KOPT-K1 (cell line): Measurements from ENCODE around the gene RGS6.
A peak's percentile ranks its signal among the peaks of the same experiment; 100 is the strongest.
"Not testable (repeated sequence)": the region's sequence is repeated elsewhere in the genome, so short reads cannot be mapped to it uniquely, and the experiment has no call there.

Experiments used
- H3K27ac ChIP-seq: fragments of 200-600 bp; sonication (generic); 2 replicates; pipeline ENCODE4 v1.5.1; 2016; ENCODE audit warnings: antibody characterized with exemption, mild to moderate bottlenecking, low read depth, low read length; ENCODE audit not compliant: poor library complexity, severe bottlenecking
- H3K36me3 ChIP-seq: fragments of 200-600 bp; sonication (generic); 2 replicates; pipeline ENCODE4 v1.5.1; 2017; ENCODE audit warnings: antibody characterized with exemption, mild to moderate bottlenecking, low read length, moderate library complexity; ENCODE audit not compliant: insufficient read depth
- H3K9me3 ChIP-seq: fragments of 200-600 bp; sonication (generic); 2 replicates; pipeline ENCODE4 v1.5.1; 2017; ENCODE audit warnings: antibody characterized with exemption, low read length, mild to moderate bottlenecking; ENCODE audit not compliant: insufficient read depth, poor library complexity, severe bottlenecking

The RGS6 gene

DNA sequence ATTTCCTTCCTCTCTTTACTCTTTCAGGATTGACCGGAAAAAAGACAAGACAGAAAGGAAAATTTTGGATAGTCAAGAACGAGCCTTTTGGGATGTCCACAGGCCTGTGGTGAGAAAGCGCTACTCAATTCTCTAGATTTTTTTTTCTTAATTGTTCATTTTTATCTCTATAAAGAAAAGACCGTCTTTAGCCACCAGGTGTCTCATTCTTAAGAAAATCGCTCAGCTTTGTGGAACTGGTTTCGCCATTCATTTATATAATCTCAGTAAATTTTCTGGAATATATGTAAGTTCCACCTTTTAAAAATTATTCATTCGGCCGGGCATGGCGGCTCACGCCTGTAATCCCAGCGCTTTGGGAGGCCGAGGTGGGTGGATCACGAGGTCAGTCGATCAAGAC is 540.6 kb downstream of the RGS6 start:
- H3K9me3 ChIP-seq = no peaks in the 10 kb centered on the region
- H3K27ac ChIP-seq = peak overlapping the region; percentile 100
- H3K36me3 ChIP-seq = no peaks in the 10 kb centered on the region

DNA sequence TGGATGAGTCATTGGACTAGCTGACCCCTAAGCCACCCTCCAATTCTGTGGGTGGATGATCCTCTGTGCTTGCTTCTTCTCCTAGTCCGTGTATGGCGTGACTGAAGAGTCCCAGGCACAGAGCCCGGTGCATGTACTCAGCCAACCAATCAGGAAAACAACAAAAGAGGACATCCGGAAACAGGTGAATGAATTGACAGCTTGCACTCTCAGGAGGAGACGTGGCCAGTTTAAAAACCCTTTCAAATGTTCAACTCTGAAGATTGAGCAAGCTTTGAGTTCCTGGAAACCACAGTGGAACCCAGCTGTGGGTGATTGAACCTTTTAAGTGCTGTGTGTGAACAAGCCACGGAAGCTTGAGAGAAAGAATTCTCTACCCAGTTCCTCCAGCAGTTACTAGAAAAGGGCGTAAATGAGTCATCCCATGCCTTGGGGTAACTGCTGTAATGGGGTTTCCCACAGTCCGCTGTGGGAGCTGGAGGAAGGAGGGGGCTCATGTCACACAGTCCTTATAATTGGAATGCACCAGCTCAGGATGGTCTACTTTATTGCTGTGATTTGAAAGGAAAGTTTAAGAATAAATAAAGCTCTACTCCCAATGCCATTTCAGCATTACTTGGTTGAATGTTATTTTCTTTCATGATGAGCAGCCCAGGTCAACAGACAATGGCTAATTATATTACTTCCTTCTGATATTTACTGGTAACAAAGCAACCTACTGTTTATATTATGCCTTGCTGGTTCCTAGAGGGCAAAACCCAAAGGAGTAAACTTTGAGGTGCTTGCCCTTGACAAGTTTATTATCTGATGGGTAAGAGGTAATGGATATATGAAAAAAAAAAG is 544.6 kb downstream of the RGS6 start:
- Histone ChIP-seq H3K36me3 (no peaks in the 10 kb centered on the region), H3K27ac (peak overlapping the region; percentile 100), H3K9me3 (no peaks in the 10 kb centered on the region)

DNA sequence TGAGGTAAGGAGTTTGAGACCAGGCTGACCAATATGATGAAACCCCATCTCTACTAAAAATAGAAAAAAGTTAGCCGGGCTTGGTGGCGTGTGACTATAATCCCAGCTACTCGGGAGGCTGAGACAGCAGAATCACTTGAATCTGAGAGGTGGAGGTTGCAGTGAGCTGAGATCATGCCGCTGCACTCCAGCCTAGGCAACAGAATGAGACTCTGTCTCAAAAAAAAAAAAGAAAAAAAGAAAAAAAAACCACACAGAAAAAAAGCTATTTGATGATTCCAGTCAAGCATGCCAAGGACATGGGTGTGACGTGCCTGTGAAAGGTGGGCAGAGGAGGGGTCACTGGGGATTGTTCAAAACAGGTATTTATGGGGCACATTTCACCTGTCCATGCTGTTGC is 545.3 kb downstream of the RGS6 start:
- peak overlapping the region; percentile 100 for H3K27ac ChIP-seq
- H3K9me3 ChIP-seq, H3K36me3 ChIP-seq: not testable (repeated sequence)

DNA sequence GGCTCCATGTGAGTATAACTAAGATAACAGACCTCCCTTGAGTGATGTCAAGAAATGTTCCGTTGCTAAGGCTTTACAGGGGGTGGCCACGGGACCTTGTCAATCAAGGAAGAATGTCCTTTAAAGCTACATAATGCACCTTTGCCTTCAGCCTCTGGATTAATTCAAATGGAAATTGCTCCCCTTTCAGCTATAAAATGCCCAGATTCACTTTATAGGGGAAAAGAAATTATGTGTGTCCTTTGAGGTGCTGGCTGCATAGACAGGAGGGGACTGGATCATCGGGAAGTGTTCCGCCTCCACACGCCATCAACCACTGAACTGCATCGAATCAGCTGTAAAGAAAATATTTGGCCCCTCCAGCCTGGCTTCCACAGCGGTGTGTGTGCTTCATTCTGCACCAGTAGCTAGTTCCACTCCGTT is 546.3 kb downstream of the RGS6 start:
- Histone ChIP-seq H3K27ac (peak overlapping the region; percentile 100), H3K9me3 (peaks cover 7% of the 10 kb centered on the region), H3K36me3 (no peaks in the 10 kb centered on the region)

DNA sequence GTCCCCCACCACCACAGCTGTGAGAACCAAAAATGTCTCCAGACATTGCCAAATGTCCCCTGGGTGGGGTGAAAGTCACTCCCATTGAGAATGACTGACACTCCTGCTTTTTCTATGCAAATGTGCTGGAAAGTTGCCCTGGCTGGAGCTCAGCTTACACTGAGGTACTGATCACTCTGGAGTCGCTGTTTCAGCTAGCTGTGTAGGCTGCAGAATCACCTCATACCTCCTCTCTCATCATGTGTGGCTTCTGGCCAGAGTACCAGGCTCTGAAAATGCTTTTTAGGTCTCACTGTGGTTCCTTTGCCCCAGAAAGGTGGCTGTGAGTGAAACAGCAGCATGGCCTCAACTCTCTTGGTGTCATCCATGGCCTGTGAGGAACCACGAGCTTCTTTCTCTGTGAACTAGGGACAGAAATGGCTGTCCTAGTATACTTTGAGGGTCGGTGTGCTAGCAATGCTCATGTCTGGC is 547.3 kb downstream of the RGS6 start:
- Histone ChIP-seq H3K27ac (peak overlapping the region; percentile 100), H3K36me3 (no peaks in the 10 kb centered on the region), H3K9me3 (peaks cover 7% of the 10 kb centered on the region)

DNA sequence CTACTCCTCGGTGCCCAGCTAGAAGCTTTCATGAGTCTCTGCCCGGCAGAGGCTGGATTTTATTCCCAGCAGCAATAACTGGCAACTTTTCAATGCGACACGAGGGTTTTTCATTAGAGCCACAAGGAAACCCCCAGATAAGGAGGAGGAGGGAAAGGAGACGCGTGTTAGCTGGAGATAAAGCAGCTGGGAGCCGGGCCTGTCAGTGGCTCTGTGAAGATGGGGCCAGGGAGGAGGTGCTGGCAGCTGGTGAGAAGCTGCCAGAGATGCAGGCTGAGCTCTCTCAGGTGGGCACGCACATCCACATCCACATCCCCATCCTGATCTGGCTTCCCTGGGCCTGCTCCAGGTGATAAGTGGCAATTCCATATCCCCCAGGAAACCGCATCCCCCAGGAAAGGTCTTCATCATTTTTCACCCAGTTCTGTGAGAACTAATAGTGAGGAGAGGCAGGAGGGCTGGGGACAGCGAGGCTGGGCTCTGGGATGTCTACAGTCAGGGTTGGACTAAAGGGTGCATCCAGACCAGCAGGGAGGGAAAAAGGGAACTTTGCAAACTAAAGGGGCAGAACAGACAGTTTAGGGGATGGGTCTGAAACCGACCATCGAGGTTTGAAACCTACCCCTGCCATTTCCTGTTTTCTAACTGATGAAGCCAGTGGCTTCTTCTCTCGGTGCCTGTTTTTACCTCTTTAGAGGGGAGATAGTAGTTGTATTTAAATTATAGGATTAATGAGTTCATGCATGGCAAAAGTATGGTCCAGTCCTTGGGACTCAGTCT is 548.4 kb downstream of the RGS6 start:
- Histone ChIP-seq H3K36me3 (no peaks in the 10 kb centered on the region), H3K27ac (peak overlapping the region; percentile 100), H3K9me3 (peaks cover 11% of the 10 kb centered on the region)

DNA sequence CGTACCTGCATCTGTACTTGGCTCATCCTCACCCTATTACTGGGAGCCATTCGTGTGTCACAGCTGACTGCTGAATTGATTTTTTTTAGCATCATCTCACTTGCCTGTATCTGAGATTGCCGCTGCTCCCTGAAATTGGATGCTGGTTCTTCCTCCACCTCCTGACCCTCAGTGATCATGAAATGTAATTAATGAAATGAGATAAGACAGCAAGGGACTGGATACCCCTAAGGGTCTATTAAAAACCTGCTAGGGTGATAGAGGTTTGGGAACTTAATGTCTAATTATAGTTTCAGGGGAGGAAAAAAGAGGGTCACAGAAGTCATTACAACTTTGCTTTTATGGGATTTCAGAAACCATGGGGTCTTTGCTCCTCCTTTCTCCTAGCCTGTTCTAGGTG is 551.1 kb downstream of the RGS6 start:
- peak overlapping the region; percentile 100 for H3K27ac ChIP-seq
- H3K36me3 ChIP-seq = no peaks in the 10 kb centered on the region
- peaks cover 27% of the 10 kb centered on the region for H3K9me3 ChIP-seq

DNA sequence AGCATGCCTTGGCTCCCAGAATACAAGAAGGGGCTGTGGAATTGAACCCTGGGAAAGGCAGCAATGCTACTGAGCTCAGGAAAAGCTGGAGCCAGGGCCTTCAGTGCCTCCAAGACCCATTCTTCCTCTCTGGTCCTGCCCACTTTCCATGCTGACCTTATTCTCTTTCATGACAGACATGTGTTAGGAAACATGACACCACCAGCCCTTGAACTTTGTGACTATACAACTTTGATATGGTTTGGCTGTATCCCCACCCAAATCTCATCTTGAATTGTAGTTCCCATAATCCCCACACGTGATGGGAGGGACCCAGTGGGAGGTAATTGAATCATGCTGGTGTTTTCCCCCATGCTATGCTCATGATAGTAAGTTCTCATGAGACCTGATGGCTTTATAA is 553.5 kb downstream of the RGS6 start:
- no peaks in the 10 kb centered on the region for H3K36me3 ChIP-seq
- no peak overlapping the region for H3K27ac ChIP-seq
- H3K9me3 ChIP-seq = peaks cover 47% of the 10 kb centered on the region

DNA sequence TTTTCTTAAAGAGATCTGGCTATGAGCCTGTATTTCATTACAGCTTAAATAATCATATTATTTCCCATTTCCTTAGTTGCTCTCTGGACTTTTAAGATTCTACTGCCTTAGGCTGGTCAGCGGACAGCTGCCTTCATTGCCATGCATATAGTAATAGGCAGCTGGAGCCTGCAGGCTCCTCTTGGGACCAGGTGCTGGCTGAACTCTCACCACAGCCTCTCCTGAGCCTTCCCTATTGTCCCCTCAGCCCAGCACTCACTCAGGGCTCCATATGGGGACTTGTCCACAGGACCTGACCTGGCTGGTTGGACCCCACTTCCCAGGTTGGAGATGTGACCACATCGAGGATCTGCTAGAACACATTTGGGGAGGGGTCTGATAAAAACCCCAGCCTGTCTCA is 556.3 kb downstream of the RGS6 start:
- Histone ChIP-seq H3K36me3 (no peaks in the 10 kb centered on the region), H3K27ac (no peak overlapping the region), H3K9me3 (peaks cover 64% of the 10 kb centered on the region)

DNA sequence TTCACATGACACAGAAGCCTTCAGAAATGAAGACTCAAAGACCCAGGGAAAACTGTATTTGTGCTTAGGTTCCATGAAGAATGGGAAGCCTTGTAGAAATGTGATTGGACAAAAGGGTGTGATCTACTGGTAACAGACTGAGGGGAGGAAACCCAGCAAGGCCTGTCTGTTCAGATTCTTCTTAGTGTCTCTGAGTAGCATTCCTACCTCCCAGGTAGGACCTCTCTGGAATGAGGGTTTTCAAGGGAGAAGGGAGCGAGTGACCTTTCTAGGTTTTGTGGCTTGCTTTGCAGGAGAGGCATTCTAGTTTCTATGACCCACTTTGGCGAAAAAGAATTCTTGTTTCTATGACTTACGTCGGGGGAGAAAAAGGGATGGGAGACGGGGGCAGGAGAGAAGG is 560.0 kb downstream of the RGS6 start:
- Histone ChIP-seq H3K36me3 (no peaks in the 10 kb centered on the region), H3K9me3 (peaks cover 63% of the 10 kb centered on the region), H3K27ac (no peak overlapping the region)

DNA sequence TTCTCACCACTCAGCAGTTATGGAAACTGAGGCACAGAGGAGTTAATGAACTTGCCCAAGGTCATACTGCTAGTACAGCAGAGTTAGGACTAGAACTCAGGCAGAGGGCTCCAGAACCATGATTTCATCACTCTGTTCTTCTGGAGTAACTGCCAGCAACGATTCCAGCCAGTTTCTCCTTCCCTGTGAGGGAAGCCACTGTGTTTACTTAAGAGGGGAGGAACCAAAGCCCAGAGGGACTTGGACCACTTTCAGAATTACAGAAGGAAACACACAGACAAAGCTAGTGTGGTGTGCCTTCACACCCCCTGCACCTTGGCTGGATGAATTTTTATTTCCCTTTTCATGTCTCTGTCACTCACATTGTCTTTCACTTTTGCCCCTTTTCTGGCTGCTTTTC is 563.4 kb downstream of the RGS6 start:
- no peak overlapping the region for H3K27ac ChIP-seq
- peaks cover 41% of the 10 kb centered on the region for H3K9me3 ChIP-seq
- H3K36me3 ChIP-seq = no peaks in the 10 kb centered on the region

DNA sequence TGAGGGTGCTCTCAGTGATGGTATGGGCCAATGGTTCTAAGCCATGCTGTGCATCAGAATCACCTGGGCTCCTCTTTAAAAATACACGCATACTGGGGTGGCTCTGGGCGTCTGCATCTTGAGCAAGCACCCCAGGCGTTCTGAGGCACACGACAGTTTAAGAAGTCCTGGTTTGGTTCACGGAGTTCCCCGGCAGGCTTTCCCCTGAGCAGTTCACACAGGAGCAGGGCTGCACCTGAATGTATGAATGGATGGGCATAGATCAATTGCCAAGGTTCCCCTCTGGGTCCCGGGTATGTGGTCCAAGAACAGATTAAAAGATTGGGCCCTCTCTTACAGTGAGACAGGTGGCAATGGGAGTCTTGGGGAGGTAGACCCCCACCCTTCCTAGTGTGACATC is 566.4 kb downstream of the RGS6 start:
- H3K27ac ChIP-seq = no peak overlapping the region
- peaks cover 16% of the 10 kb centered on the region for H3K9me3 ChIP-seq
- no peaks in the 10 kb centered on the region for H3K36me3 ChIP-seq

DNA sequence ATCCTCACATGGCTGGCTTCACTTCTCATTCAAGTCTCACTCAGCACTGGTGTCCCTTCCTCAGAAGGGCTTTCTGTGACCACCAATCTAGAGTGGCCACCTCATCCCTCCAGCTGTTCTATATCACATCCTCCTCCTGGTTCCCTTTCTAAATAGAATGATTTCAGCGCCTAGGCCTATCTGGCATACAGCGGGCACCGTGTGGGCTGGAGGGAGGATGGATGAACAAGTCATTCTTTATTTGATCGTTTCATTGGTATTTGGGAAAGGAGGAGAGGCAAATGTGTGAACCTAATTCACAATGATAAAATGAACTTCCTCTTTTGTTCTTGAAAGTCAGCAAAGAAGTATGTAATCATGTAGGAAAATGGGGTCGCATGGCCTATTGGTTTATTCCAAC is 567.5 kb downstream of the RGS6 start:
- peaks cover 7% of the 10 kb centered on the region for H3K9me3 ChIP-seq
- H3K27ac ChIP-seq = no peak overlapping the region
- H3K36me3 ChIP-seq = no peaks in the 10 kb centered on the region

DNA sequence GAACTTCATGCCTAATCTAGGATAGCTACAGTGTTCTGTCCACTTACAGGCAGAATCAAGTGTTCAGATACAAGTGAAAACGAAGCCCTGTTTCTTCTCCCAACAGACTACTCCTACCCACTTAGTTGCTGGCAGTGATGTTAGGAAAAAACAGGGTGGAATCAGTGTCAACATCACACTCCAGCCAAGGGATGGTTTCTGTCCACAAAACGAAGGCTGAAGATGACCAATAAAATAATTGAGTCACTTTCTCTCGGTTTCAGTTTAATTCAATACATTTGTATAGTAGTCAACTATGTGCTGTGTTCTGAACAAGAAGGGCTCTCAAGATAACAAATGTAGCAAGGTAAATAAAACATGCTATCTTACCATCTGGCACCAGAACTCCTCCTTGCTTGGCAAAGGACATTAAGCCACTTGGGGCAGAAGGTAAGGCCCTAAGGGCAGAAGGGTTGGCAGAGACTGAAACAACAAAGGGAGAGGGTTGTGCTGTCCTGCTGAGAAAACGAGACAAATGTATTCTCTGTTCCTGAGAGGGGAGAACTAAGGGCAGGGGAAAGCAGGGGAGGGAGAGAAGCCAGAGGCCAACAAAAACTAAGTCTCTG is 568.1 kb downstream of the RGS6 start:
- Histone ChIP-seq H3K36me3 (no peaks in the 10 kb centered on the region), H3K9me3 (peaks cover under 1% of the 10 kb centered on the region), H3K27ac (no peak overlapping the region)

DNA sequence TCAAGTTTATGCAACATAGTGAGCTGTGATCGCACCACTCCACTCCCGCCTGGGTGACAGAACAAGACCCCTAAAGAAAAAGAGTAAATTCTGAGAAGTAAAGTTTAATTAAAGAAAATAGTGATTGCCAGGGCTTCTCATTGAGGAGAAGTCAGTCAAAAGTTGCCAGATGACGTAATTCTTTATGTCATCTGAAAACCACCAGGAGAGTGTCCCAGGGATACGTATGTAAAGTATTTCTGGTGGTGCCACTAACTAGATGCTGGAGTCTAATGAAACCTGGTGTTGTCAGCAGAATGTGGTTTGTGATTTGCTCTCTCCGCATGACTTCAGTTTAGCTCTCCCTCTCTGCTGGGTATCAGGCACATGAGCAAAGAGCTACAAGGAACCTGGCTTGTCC is 569.2 kb downstream of the RGS6 start:
- no peaks in the 10 kb centered on the region for H3K9me3 ChIP-seq
- H3K27ac ChIP-seq = no peak overlapping the region
- H3K36me3 ChIP-seq = no peaks in the 10 kb centered on the region
